ENCODE results near the gene DIPK1A.

DIPK1A gene

DNA sequence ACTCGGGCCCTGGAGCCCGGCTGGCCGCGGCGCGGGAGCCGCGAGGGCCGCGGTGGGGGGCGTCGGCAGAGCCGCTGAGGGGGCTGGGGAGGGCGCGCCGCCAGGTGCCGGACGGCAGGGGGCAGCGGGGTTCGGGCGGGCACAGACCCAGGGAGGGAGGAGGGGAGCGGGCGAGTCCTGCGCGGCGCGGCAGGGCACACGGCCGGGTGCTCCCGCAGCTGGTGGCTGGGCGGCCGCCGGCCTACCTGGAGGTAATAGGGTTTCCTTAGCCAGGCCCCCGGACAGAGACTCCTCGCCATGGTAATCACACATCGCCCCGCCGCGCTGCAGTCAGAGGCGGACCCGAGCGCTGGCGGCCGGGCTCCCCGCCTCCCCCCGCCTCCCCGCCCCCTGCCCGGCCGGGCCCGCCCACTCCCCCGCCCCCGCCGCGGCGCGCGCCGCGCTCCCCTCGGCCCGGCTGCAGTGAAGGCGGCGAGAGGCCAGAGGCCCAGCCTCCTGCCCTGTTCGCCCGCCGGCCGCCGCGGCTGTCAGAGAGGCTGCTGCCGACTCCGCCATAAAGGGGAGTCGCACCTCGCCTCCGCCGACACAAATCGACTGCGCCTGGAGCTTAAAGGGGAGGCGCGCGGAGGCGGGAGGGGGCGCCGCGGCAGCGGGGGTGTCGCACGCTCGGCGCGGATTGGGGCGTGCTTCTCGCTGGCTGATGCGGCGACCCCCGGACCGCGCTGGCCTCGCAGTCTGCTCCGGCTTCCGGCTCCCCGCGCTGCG is at the start of gene DIPK1A:
Gene DIPK1A (minus strand): TSS at position 332 of the 765 bp plus-strand sequence. CDS start 33 bp downstream, at position 299.
- no peaks in the 10 kb centered on the region for H3K27me3 ChIP-seq (ENCODE audit: control insufficient read depth in 1 of 2, insufficient read depth in 2 of 2, low read length in 2 of 2)
- no peaks in the 10 kb centered on the region for H3K36me3 ChIP-seq (ENCODE audit: insufficient read depth, low read length)
- H3K4me3 ChIP-seq (ENCODE audit: low read depth in 1 of 2, low read length in 2 of 2) = peak within 1 kb of the TSS; percentile 52 to 85
- peak within 1 kb of the TSS; percentile 85 for H3K27ac ChIP-seq (ENCODE audit: low read depth, low read length)
- H3K9ac ChIP-seq (ENCODE audit: low read length) = peak within 1 kb of the TSS; percentile 81
- peaks cover 32% of the 10 kb centered on the region for H3K4me1 ChIP-seq (ENCODE audit: insufficient read depth, low read length)
- no peaks in the 10 kb centered on the region for H3K9me3 ChIP-seq (ENCODE audit: low read length)

DNA sequence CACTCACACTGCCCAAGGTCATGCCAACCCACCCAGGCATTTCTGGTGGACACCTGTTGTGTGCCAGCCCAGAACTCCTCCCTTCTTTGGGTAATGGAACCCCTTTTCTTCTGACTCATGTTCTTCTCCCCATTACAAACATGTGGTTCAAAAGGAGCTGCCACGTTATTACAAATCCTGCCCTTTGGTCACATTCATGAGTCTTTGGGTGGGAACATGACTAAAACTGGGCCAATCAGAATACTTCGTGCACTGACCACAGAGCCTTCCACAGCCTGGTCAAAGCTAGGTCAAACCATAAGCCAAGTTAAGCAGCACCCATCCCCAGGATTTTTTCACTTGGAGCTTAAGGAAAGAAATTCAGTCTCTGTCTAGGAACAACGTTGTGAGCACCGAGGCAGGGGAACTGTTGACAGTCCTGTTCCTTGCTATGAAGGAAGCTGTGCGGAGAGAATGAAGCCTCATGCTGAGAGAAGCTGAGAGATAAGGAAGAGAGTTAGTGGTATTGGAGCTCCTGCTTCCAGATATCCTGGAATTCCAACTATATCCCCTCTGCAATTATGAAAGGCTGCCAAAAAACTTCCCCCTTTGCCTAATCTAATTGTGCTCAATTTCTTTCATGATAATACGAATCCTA is 46.8 kb upstream of the DIPK1A start:
- H3K27ac ChIP-seq (ENCODE audit: low read depth, low read length) = no peak overlapping the region
- no peak overlapping the region for H3K9ac ChIP-seq (ENCODE audit: low read length)
- H3K4me1 ChIP-seq (ENCODE audit: insufficient read depth, low read length) = no peaks in the 10 kb centered on the region
- no peaks in the 10 kb centered on the region for H3K36me3 ChIP-seq (ENCODE audit: insufficient read depth, low read length)
- no peaks in the 10 kb centered on the region for H3K9me3 ChIP-seq (ENCODE audit: low read length)
- H3K4me3 ChIP-seq (ENCODE audit: low read depth in 1 of 2, low read length in 2 of 2) = no peak overlapping the region
- H3K27me3 ChIP-seq (ENCODE audit: control insufficient read depth in 1 of 2, insufficient read depth in 2 of 2, low read length in 2 of 2) = no peaks in the 10 kb centered on the region

DNA sequence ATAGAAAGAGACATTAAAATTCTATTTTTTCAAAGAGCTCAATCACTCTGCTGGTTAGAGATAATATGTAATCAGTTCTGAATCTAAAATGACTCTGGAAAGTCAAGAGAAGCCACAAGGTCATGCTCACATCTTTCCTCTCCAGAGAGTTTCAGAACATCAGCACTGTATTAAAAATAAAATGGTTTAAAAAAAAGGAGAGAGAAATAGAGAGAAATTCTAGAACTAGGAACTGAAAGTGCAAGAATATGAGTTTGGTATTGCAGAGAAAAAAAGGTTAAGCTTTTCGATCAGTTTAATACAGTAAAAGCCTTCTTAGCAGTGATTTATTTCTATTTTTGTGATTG is 44.0 kb upstream of the DIPK1A start:
- Histone ChIP-seq H3K4me3 (ENCODE audit: low read depth in 1 of 2, low read length in 2 of 2) (no peak overlapping the region), H3K9me3 (ENCODE audit: low read length) (no peaks in the 10 kb centered on the region), H3K4me1 (ENCODE audit: insufficient read depth, low read length) (peaks cover 7% of the 10 kb centered on the region), H3K9ac (ENCODE audit: low read length) (no peak overlapping the region), H3K27ac (ENCODE audit: low read depth, low read length) (no peak overlapping the region), H3K36me3 (ENCODE audit: insufficient read depth, low read length) (no peaks in the 10 kb centered on the region), H3K27me3 (ENCODE audit: control insufficient read depth in 1 of 2, insufficient read depth in 2 of 2, low read length in 2 of 2) (no peaks in the 10 kb centered on the region)

DNA sequence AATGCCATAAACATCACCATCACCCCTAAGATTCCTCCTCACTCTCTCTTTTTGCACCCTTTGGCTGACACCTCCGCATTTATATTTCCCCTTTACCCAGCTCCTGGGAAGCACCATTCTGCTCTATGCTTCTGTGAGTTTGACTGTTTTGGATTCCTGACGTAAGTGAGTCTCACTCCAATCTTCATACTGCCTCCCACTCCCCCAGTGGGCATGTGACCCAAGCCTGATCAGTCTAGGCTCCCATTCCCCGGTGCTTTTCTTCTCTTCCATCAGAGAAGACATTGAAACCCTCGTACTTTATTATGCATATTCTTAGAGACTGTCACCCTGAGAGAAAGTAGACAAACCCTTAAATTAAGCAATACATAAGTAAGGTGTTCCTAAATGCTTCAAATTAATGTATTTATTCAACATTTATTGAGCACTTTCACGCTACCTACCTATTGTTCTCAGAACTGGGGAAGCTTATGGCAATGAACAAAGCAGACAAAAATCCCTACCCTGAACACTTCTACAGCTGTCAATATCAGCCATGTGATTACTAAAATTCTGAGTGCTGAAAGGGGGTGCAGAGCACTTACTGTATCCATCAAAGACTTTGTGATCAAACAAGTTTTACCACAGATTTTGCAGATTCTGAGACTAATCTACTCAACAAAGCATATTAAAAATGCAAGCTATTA is 43.4 kb upstream of the DIPK1A start:
- no peaks in the 10 kb centered on the region for H3K36me3 ChIP-seq (ENCODE audit: insufficient read depth, low read length)
- H3K4me3 ChIP-seq (ENCODE audit: low read depth in 1 of 2, low read length in 2 of 2) = no peak overlapping the region
- H3K4me1 ChIP-seq (ENCODE audit: insufficient read depth, low read length) = peaks cover 7% of the 10 kb centered on the region
- no peak overlapping the region for H3K9ac ChIP-seq (ENCODE audit: low read length)
- H3K27me3 ChIP-seq (ENCODE audit: control insufficient read depth in 1 of 2, insufficient read depth in 2 of 2, low read length in 2 of 2) = no peaks in the 10 kb centered on the region
- H3K27ac ChIP-seq (ENCODE audit: low read depth, low read length) = no peak overlapping the region
- H3K9me3 ChIP-seq (ENCODE audit: low read length) = no peaks in the 10 kb centered on the region

DNA sequence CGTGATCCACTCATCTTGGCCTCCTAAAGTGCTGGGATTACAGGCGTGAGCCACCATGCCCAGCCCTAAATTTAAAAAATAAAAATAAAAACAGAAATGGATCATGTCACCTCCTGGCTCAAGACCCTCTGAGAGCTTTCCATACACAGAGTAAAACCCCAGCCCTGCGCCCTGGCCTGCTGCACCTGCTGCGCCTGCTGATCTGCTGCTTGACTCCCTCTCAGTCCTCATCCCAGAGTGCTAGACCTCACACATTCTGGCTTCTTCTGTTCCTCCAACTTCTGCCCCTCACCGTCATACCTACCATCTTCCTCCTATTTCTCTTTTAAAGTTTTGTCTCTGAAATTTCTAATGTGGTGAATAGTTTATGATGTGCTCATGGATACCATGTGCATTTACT is 42.7 kb upstream of the DIPK1A start:
- no peaks in the 10 kb centered on the region for H3K27me3 ChIP-seq (ENCODE audit: control insufficient read depth in 1 of 2, insufficient read depth in 2 of 2, low read length in 2 of 2)
- no peak overlapping the region for H3K4me3 ChIP-seq (ENCODE audit: low read depth in 1 of 2, low read length in 2 of 2)
- peaks cover 7% of the 10 kb centered on the region for H3K4me1 ChIP-seq (ENCODE audit: insufficient read depth, low read length)
- no peak overlapping the region for H3K27ac ChIP-seq (ENCODE audit: low read depth, low read length)
- H3K9me3 ChIP-seq (ENCODE audit: low read length) = no peaks in the 10 kb centered on the region
- H3K36me3 ChIP-seq (ENCODE audit: insufficient read depth, low read length) = no peaks in the 10 kb centered on the region
- H3K9ac ChIP-seq (ENCODE audit: low read length) = no peak overlapping the region

DNA sequence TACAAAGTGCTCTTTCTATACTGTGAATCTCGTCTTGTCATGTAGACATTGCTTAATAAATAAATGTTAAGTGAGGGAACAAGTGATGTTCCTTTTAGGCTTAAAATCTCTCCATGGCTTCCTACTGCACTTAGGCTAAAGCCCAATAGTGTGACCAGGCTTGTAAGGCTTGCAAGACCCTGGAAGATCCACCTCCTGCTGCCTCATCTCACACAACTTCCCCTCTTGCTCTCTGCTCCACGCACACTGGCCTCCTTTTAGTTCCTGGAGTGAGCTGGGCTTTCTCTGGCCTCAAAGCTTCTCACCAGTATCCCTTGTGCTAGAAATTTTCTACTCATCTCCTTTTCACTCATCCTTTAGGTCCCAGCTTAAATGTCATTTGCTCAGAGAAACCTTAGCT is 41.5 kb upstream of the DIPK1A start:
- Histone ChIP-seq H3K27ac (ENCODE audit: low read depth, low read length) (no peak overlapping the region), H3K36me3 (ENCODE audit: insufficient read depth, low read length) (no peaks in the 10 kb centered on the region), H3K9me3 (ENCODE audit: low read length) (no peaks in the 10 kb centered on the region), H3K9ac (ENCODE audit: low read length) (no peak overlapping the region), H3K4me1 (ENCODE audit: insufficient read depth, low read length) (peaks cover 7% of the 10 kb centered on the region), H3K27me3 (ENCODE audit: control insufficient read depth in 1 of 2, insufficient read depth in 2 of 2, low read length in 2 of 2) (no peaks in the 10 kb centered on the region), H3K4me3 (ENCODE audit: low read depth in 1 of 2, low read length in 2 of 2) (no peak overlapping the region)

DNA sequence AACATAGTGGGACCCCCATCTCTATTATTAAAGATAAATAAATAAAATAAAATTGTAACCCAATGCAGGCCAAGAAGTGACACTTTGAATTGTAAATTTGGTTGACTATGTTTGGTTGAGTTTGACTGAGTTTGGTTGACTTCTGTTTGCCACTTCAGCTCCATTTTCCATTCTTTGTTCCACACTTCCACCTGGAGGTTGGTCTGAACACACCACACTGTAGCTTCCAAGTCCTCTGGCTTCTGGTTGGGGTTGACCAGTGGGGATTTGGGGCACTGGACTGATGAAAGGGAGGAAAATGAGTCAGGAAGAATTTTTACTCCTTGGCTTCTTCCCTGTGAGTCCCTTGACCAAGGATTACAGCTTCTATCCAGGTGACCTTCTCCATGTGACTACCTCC is 40.6 kb upstream of the DIPK1A start:
- Histone ChIP-seq H3K4me3 (ENCODE audit: low read depth in 1 of 2, low read length in 2 of 2) (no peak overlapping the region), H3K27ac (ENCODE audit: low read depth, low read length) (no peak overlapping the region)

DNA sequence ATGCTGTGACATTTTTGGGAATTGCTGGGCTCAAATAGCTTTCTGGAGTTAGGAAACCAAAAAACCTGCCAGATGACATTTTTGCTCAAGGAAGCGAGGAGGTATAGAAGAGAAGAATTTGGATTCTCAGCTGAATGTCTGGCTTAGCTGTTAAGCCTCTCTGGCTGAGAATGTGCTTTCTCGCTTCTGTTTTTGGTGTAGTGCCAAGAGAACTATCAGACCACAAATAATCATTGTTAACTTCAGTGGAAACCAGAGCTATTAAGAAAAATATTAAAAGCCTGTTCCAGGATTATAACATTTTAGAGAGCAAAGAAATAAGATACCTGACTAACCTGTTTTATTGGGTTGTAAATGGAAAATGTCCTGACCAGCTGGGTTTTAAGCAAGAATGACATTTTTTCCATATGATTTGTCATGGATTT is 39.5 kb upstream of the DIPK1A start:
- no peaks in the 10 kb centered on the region for H3K36me3 ChIP-seq (ENCODE audit: insufficient read depth, low read length)
- H3K9ac ChIP-seq (ENCODE audit: low read length) = no peak overlapping the region
- H3K4me1 ChIP-seq (ENCODE audit: insufficient read depth, low read length) = peaks cover 7% of the 10 kb centered on the region
- no peaks in the 10 kb centered on the region for H3K27me3 ChIP-seq (ENCODE audit: control insufficient read depth in 1 of 2, insufficient read depth in 2 of 2, low read length in 2 of 2)
- no peaks in the 10 kb centered on the region for H3K9me3 ChIP-seq (ENCODE audit: low read length)
- no peak overlapping the region for H3K4me3 ChIP-seq (ENCODE audit: low read depth in 1 of 2, low read length in 2 of 2)
- no peak overlapping the region for H3K27ac ChIP-seq (ENCODE audit: low read depth, low read length)

More for the DNA sequence above, 40.6 kb upstream of the DIPK1A start:
- H3K9me3 ChIP-seq (ENCODE audit: low read length) = no peaks in the 10 kb centered on the region
- H3K9ac ChIP-seq (ENCODE audit: low read length) = no peak overlapping the region
- H3K27me3 ChIP-seq (ENCODE audit: control insufficient read depth in 1 of 2, insufficient read depth in 2 of 2, low read length in 2 of 2) = no peaks in the 10 kb centered on the region
- peaks cover 7% of the 10 kb centered on the region for H3K4me1 ChIP-seq (ENCODE audit: insufficient read depth, low read length)
- H3K36me3 ChIP-seq (ENCODE audit: insufficient read depth, low read length) = no peaks in the 10 kb centered on the region

DNA sequence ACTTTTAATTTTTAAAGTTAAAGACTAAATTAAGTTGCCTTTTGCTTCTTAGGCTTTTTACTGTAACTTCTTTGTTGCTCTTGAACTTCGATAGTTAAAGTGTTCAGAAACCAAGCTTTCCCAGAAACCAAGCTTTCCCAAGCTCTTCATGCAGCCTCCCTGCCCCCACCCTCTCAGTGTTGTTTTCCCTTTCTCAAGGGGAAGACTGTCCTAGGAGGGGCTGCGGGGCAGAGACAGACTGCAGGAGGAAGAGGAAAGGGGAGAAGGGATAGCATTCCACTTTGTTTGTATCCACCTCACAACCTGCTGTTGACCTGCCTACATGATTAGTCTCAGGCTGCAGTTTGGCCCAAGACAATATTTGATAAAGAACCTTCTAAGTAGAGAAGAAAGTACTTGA is 39.0 kb upstream of the DIPK1A start:
- no peak overlapping the region for H3K27ac ChIP-seq (ENCODE audit: low read depth, low read length)

DNA sequence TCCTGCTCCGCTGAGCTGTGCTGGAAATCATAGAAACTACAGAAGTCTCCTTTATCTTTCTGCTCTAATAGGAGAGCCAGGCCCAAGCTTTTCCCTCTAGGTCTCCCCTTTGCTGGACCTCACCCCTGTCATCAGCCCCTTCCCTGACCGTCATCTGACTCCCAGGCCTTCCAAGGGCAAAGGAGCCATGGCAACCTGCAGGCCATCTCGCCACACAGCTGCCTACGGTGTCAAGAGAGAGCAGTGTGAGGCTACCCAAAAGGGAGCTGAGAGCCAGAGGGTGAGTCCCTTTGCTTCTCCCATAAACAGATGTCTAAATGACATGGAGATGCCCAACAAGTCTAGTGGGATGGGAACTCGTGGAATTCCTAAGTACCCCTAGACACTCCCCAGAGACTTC is 37.6 kb upstream of the DIPK1A start:
- peaks cover 7% of the 10 kb centered on the region for H3K4me1 ChIP-seq (ENCODE audit: insufficient read depth, low read length)
- H3K27me3 ChIP-seq (ENCODE audit: control insufficient read depth in 1 of 2, insufficient read depth in 2 of 2, low read length in 2 of 2) = no peaks in the 10 kb centered on the region
- H3K9me3 ChIP-seq (ENCODE audit: low read length) = no peaks in the 10 kb centered on the region
- no peak overlapping the region for H3K4me3 ChIP-seq (ENCODE audit: low read depth in 1 of 2, low read length in 2 of 2)
- H3K27ac ChIP-seq (ENCODE audit: low read depth, low read length) = no peak overlapping the region
- H3K36me3 ChIP-seq (ENCODE audit: insufficient read depth, low read length) = no peaks in the 10 kb centered on the region
- H3K9ac ChIP-seq (ENCODE audit: low read length) = no peak overlapping the region

More for the DNA sequence above, 39.0 kb upstream of the DIPK1A start:
- H3K36me3 ChIP-seq (ENCODE audit: insufficient read depth, low read length) = no peaks in the 10 kb centered on the region
- H3K4me3 ChIP-seq (ENCODE audit: low read depth in 1 of 2, low read length in 2 of 2) = no peak overlapping the region
- H3K4me1 ChIP-seq (ENCODE audit: insufficient read depth, low read length) = peaks cover 7% of the 10 kb centered on the region
- no peaks in the 10 kb centered on the region for H3K9me3 ChIP-seq (ENCODE audit: low read length)
- no peaks in the 10 kb centered on the region for H3K27me3 ChIP-seq (ENCODE audit: control insufficient read depth in 1 of 2, insufficient read depth in 2 of 2, low read length in 2 of 2)
- no peak overlapping the region for H3K9ac ChIP-seq (ENCODE audit: low read length)

DNA sequence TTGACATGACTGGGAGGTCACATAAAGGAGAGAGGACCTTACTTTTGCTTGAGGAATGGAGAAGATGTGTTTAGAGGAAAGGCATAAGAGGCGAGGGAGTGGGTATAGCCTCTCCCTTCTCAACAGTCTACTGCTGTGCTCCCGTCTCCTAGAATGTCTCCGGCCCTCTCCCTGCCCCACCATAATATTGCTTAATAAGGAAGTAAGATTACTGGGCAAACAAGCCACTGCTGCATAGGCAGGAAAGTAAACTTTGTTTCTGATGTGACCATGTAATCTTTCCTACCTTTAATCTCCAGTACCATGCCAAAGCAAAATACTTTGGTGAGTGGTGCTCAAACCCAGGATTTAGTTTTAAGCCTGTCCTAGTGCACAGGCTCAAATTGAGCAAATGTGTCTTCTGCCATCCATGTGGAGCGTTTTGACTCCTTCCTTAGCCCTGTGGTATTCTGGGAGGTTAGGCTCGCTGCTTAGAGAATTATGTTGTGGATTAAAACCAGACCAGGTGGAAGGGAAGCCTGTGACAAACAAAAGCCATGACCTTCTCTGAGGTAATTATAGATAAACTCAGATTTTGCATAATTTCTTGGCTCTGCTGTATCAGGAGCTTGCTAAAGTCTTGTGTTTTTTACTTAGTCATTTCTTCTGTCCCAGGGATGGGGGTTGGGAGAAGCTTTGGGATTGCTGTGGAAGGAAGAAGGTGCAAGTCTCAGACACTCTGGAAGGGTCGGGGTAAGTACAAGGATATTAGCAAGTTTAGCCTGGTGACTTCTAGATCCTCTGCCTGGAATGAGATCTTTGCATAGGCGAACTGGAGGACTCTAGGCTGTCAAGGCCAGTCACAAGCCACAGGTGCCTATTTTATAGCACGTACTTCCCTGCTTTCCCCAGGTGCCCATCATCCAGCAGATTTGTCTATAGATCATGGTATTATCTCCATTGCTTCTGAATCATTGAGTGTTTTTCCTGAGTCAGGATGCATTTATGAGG is 34.5 kb upstream of the DIPK1A start:
- H3K9ac ChIP-seq (ENCODE audit: low read length) = no peak overlapping the region

More for the DNA sequence above, 34.5 kb upstream of the DIPK1A start:
- no peak overlapping the region for H3K4me3 ChIP-seq (ENCODE audit: low read depth in 1 of 2, low read length in 2 of 2)
- no peak overlapping the region for H3K27ac ChIP-seq (ENCODE audit: low read depth, low read length)
- peaks cover 3% of the 10 kb centered on the region for H3K4me1 ChIP-seq (ENCODE audit: insufficient read depth, low read length)
- H3K9me3 ChIP-seq (ENCODE audit: low read length) = no peaks in the 10 kb centered on the region
- no peaks in the 10 kb centered on the region for H3K36me3 ChIP-seq (ENCODE audit: insufficient read depth, low read length)
- H3K27me3 ChIP-seq (ENCODE audit: control insufficient read depth in 1 of 2, insufficient read depth in 2 of 2, low read length in 2 of 2) = no peaks in the 10 kb centered on the region

All from muscle layer of colon (tissue), 2 donors.